Neural progenitor cell (in vitro differentiated cells): ENCODE measurements around the gene MATK. TPM values are rescaled to one million over a fixed set of nuclear protein-coding genes. Genes with fewer than 3 reads are reported as not detected.

Experiments
- DNase-seq: peaks from one replicate; pipeline ENCODE4 v3.0.0-alpha.2; 2016; ENCODE audit warnings: low spot score
- H2AFZ ChIP-seq: fragments of 200-600 bp; sonication (generic); replicated peaks from 2 replicates; pipeline ENCODE4 v1.6.1; 2016; ENCODE audit warnings: antibody characterized with exemption
- H3F3A ChIP-seq: fragments of 200-600 bp; sonication (generic); 2 replicates; pipeline ENCODE4 v1.6.1; 2016; ENCODE audit warnings: antibody characterized with exemption, low read depth
- H3K27ac ChIP-seq: fragments of 200-600 bp; sonication (generic); 2 replicates; pipeline ENCODE4 v1.5.1; 2016; ENCODE audit warnings: mild to moderate bottlenecking
- H3K27me3 ChIP-seq: fragments of 200-600 bp; sonication (generic); 2 replicates; pipeline ENCODE4 v1.6.1; 2016; ENCODE audit warnings: mild to moderate bottlenecking, moderate library complexity
- H3K36me3 ChIP-seq: fragments of 200-600 bp; sonication (generic); 2 replicates; pipeline ENCODE4 v1.5.1; 2016
- H3K4me1 ChIP-seq: fragments of 200-600 bp; sonication (generic); 2 replicates; pipeline ENCODE4 v1.6.1; 2016; ENCODE audit warnings: mixed run types
- H3K4me2 ChIP-seq: fragments of 200-600 bp; sonication (generic); 2 replicates; pipeline ENCODE4 v1.6.1; 2016
- H3K4me3 ChIP-seq: fragments of 200-600 bp; sonication (generic); 2 replicates; pipeline ENCODE4 v1.5.1; 2016
- H3K79me2 ChIP-seq: fragments of 200-600 bp; sonication (generic); 2 replicates; pipeline ENCODE4 v1.6.1; 2016; ENCODE audit warnings: low read depth
- H3K9ac ChIP-seq: fragments of 200-600 bp; sonication (generic); 2 replicates; pipeline ENCODE4 v1.6.1; 2016
- H3K9me3 ChIP-seq: fragments of 200-600 bp; sonication (generic); 2 replicates; pipeline ENCODE4 v1.5.1; 2016; ENCODE audit warnings: low read depth
- H4K20me1 ChIP-seq: fragments of 200-600 bp; sonication (generic); 2 replicates; pipeline ENCODE4 v1.6.1; 2016; ENCODE audit warnings: low read depth
- H3K27ac Mint-ChIP-seq: 3 replicates; pipeline ENCODE4 v1.8.0; 2021; ENCODE audit warnings: mixed read lengths
- H3K27me3 Mint-ChIP-seq: 2 replicates; pipeline ENCODE4 v1.8.0; 2022; ENCODE audit warnings: low read depth, mild to moderate bottlenecking, inconsistent platforms, moderate library complexity, mixed read lengths; ENCODE audit not compliant: insufficient read depth
- H3K36me3 Mint-ChIP-seq: 3 replicates; pipeline ENCODE4 v1.8.0; 2021; ENCODE audit warnings: mixed read lengths
- H3K4me1 Mint-ChIP-seq: 3 replicates; pipeline ENCODE4 v1.8.0; 2021; ENCODE audit warnings: mixed read lengths
- H3K4me3 Mint-ChIP-seq: 3 replicates; pipeline ENCODE4 v1.8.0; 2021; ENCODE audit warnings: mild to moderate bottlenecking, moderate library complexity, mixed read lengths
- H3K9me3 Mint-ChIP-seq: 3 replicates; pipeline ENCODE4 v1.8.0; 2020; ENCODE audit warnings: mixed read lengths
- EZH2 ChIP-seq: fragments of 200-600 bp; sonication (generic); IDR thresholded peaks from 2 replicates; pipeline ENCODE4 v1.6.1; 2017; ENCODE audit warnings: antibody characterized with exemption, mild to moderate bottlenecking, moderate library complexity
- EZH2phosphoT487 ChIP-seq: fragments of 200-600 bp; sonication (generic); IDR thresholded peaks from 2 replicates; pipeline ENCODE4 v1.6.1; 2017; ENCODE audit warnings: antibody characterized with exemption
- total RNA-seq: library from RNA; depleted of rRNA; stranded (reverse); fragments of >200 nt; gene quantifications from 2 replicates; pipeline ENCODE4 v1.2.3, GENCODE V29; 2015; ENCODE audit warnings: low replicate concordance
- TF ChIP-seq, protein P1 (sequence below): fragments of 200-600 bp; sonication (generic); IDR thresholded peaks from 2 replicates; pipeline ENCODE4 v1.5.1; 2017; ENCODE audit warnings: antibody characterized with exemption, mild to moderate bottlenecking

Gene MATK
- total RNA-seq, 1 donor from 2014 or later, result 2.4 TPM

DNA sequence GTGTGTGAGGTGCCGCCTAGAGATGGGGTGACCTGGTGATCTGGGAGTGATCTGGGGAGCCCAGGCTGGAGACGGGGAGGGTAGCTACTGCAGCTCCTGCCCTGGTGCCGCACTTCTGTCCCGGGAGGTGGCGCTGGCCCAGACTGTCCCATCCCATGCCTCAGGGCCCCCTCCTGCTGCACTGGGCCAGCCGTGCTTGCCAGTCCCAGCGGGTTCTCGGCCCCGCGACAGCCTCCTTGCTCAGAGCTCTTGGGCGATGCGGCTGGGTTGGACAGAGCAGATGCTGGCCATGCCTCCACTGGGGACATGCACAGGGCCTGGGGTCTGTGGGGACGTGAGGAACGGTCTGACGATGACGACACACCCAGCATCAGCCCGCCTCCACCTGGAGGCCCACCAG lies 16.7 kb downstream of the MATK start:
- no peak for DNase-seq
- no peak overlapping the region for H3K4me3 ChIP-seq
- Mint-ChIP-seq H3K4me3 (no peak overlapping the region), H3K27ac (no peak overlapping the region), H3K27me3 (peaks cover 5% of the 10 kb centered on the region), H3K36me3 (peaks cover 2% of the 10 kb centered on the region), H3K9me3 (no peaks in the 10 kb centered on the region), H3K4me1 (peaks cover 10% of the 10 kb centered on the region)
- H3K4me2 ChIP-seq, result no peak overlapping the region
- peaks cover 4% of the 10 kb centered on the region for H3F3A ChIP-seq
- TF ChIP-seq, protein P1, sequence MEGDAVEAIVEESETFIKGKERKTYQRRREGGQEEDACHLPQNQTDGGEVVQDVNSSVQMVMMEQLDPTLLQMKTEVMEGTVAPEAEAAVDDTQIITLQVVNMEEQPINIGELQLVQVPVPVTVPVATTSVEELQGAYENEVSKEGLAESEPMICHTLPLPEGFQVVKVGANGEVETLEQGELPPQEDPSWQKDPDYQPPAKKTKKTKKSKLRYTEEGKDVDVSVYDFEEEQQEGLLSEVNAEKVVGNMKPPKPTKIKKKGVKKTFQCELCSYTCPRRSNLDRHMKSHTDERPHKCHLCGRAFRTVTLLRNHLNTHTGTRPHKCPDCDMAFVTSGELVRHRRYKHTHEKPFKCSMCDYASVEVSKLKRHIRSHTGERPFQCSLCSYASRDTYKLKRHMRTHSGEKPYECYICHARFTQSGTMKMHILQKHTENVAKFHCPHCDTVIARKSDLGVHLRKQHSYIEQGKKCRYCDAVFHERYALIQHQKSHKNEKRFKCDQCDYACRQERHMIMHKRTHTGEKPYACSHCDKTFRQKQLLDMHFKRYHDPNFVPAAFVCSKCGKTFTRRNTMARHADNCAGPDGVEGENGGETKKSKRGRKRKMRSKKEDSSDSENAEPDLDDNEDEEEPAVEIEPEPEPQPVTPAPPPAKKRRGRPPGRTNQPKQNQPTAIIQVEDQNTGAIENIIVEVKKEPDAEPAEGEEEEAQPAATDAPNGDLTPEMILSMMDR, result no peak
- TF ChIP-seq EZH2phosphoT487 (no peak), EZH2 (no peak)
- H3K36me3 ChIP-seq, result no peaks in the 10 kb centered on the region
- no peak overlapping the region for H2AFZ ChIP-seq
- H3K9ac ChIP-seq, result no peak overlapping the region
- H3K4me1 ChIP-seq, result peaks cover 14% of the 10 kb centered on the region
- no peaks in the 10 kb centered on the region for H3K9me3 ChIP-seq
- H3K27ac ChIP-seq, result no peak overlapping the region
- H3K27me3 ChIP-seq, result no peaks in the 10 kb centered on the region
- no peaks in the 10 kb centered on the region for H4K20me1 ChIP-seq
- H3K79me2 ChIP-seq, result no peaks in the 10 kb centered on the region

DNA sequence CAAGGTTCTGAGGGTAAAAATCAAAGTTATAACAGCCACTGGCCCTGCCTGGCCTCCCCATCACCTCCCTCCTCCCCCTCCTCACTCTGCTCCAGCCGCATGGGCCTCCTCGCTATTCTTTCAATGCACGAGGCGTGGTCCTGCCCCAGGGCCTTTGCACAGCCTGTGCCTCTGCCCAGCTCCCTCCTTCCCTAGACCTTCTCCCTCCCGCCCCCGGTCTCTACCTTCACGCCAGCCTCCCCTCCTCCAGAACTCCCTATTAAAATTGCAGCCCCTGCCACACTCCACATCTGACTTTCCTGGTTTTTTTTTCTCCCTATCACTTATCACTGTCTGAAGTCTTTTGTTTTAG lies 17.5 kb downstream of the MATK start:
- Histone ChIP-seq H3K4me2 (no peak overlapping the region), H3K79me2 (peaks cover 5% of the 10 kb centered on the region), H3K4me1 (peaks cover 14% of the 10 kb centered on the region), H3K9me3 (no peaks in the 10 kb centered on the region), H3K4me3 (no peak overlapping the region), H3K27me3 (no peaks in the 10 kb centered on the region), H2AFZ (no peak overlapping the region), H3K36me3 (no peaks in the 10 kb centered on the region), H3K9ac (no peak overlapping the region), H3K27ac (no peak overlapping the region), H4K20me1 (no peaks in the 10 kb centered on the region), H3F3A (peaks cover 4% of the 10 kb centered on the region)
- peaks cover 2% of the 10 kb centered on the region for H3K36me3 Mint-ChIP-seq
- DNase-seq, result no peak
- TF ChIP-seq EZH2 (no peak), EZH2phosphoT487 (no peak)
- TF ChIP-seq, protein P1, result no peak
- no peaks in the 10 kb centered on the region for H3K9me3 Mint-ChIP-seq
- no peak overlapping the region for H3K4me3 Mint-ChIP-seq
- peaks cover 5% of the 10 kb centered on the region for H3K27me3 Mint-ChIP-seq
- H3K4me1 Mint-ChIP-seq, result peaks cover 10% of the 10 kb centered on the region
- no peak overlapping the region for H3K27ac Mint-ChIP-seq

DNA sequence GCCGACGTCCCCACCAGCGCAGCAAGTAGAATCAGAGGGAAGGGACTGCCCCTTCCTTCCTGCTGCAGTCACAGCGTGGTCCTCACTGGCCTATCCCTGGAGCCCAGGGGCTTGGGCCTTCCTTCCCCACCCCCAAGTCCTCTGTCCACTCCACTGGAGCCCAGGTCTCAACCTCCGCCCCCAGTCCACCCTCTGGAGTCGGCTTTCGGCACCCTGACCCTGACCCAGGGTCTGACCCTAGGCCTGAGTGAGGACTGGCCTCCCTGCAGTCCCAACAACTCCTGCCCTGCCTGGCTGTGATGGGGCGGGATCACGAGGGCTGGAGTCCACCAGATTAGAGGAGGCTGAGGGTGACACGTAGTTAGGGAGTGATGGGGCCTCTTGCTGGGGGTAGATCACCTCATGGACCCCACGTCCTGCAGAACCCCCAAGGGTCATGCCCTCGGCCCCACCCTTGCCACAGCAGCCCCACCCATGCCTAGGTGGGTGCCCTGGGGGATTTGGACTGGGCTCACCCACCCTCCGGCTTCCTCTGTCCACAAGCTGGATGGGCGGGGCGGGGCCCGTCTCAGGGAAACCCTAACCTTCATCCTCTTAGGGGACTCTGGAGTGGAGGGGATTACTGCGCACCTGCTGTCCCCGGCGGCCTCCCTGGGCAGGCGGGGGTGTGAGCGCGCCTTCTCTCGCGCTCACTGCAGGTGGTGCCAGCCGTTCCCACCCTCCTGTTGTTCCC lies 18.0 kb downstream of the MATK start:
- Histone ChIP-seq H3K9me3 (no peaks in the 10 kb centered on the region), H3F3A (peaks cover 4% of the 10 kb centered on the region), H3K27ac (no peak overlapping the region), H3K36me3 (no peaks in the 10 kb centered on the region), H3K27me3 (no peaks in the 10 kb centered on the region), H3K9ac (no peak overlapping the region), H2AFZ (no peak overlapping the region), H3K4me1 (peaks cover 14% of the 10 kb centered on the region), H4K20me1 (no peaks in the 10 kb centered on the region), H3K4me2 (no peak overlapping the region), H3K79me2 (peaks cover 10% of the 10 kb centered on the region), H3K4me3 (no peak overlapping the region)
- no peak for DNase-seq
- Mint-ChIP-seq H3K4me3 (no peak overlapping the region), H3K9me3 (no peaks in the 10 kb centered on the region), H3K27me3 (peaks cover 5% of the 10 kb centered on the region), H3K4me1 (peaks cover 12% of the 10 kb centered on the region), H3K27ac (no peak overlapping the region), H3K36me3 (peaks cover 2% of the 10 kb centered on the region)
- no peak for TF ChIP-seq EZH2
- TF ChIP-seq, protein P1, result no peak
- no peak for TF ChIP-seq EZH2phosphoT487
